HG03064 (cell line): ENCODE data around the gene FLNA.

Experiments
- ATAC-seq: cut with Tn5 transposase; IDR thresholded peaks from one replicate; pipeline ENCODE4 v1.9.1; 2021; ENCODE audit warnings: low read depth; ENCODE audit not compliant: unreplicated experiment

Gene FLNA

DNA sequence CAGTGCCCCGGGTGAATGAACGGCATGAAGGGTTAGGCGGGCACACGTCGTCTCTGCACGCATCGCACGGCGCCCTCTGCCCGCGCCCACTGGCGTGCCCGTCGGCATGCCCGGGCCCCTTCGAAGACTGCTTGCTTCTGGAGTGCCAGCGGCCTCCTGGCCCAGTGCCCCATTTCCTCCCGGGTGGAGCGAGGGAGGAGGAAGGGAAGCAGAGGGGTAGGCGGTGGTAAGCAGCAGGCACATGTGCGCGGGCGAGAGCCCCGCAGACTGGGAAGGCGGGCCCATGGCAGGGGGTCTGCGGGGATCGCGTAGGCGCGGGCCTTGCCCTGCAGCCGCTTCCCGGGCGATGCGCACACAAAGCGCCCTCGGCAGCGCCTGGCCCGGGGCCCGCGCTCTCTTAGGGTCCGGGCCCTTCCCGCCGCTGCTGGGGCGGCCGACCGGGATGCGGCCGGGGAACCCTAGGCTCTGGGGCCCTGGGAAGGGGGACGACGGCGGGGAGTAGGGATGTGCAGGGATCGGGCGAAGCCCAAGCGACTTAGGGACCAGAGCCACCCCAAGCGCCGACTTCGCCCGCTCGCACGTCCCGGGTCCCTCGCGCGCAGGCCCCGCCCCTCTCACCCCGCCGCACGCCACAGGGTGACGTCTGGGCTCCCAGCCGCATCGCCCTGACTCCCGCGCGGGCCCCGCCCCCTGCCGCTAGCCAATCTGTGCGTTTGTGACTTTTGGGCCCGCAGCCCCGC is 3.8 kb upstream of the FLNA start:
- ATAC-seq: no peak

DNA sequence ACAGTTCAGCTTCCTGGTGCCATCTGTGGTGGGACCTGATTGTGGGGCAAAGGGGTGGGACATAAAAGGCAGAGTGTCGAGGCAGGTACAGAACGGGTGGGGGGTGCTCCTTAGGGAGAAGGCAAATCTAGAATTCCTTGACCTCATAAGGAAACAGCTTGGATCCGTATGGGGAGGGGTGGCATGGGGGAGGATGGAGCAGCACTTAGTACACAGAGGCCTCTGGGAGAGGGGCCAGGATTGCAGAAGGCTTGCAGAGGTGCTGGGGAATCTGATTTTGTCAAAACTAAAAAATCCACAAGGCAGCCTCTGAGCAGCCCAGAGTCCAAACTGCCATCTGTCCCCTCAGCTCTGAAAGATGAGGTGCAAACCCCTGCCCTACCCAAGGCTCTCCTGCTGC is 2.3 kb upstream of the FLNA start:
- ATAC-seq: no peak

DNA sequence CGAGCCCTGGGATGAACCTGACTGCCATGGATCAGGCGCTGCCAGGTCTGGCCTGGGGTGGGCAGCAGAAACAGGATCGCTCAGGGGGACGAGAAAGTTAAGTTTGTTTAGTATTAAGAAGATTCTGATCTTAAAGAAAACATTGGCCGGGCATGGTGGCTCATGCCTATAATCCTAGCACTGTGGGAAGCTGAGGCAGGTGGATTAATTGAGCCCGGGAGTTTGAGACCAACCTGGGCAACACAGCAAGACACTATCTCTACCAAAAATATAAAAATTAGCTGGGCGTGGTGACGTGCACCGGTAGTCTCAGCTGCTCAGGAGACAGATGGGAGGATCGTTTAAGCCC is 696 bp upstream of the FLNA start:
- no peak for ATAC-seq

DNA sequence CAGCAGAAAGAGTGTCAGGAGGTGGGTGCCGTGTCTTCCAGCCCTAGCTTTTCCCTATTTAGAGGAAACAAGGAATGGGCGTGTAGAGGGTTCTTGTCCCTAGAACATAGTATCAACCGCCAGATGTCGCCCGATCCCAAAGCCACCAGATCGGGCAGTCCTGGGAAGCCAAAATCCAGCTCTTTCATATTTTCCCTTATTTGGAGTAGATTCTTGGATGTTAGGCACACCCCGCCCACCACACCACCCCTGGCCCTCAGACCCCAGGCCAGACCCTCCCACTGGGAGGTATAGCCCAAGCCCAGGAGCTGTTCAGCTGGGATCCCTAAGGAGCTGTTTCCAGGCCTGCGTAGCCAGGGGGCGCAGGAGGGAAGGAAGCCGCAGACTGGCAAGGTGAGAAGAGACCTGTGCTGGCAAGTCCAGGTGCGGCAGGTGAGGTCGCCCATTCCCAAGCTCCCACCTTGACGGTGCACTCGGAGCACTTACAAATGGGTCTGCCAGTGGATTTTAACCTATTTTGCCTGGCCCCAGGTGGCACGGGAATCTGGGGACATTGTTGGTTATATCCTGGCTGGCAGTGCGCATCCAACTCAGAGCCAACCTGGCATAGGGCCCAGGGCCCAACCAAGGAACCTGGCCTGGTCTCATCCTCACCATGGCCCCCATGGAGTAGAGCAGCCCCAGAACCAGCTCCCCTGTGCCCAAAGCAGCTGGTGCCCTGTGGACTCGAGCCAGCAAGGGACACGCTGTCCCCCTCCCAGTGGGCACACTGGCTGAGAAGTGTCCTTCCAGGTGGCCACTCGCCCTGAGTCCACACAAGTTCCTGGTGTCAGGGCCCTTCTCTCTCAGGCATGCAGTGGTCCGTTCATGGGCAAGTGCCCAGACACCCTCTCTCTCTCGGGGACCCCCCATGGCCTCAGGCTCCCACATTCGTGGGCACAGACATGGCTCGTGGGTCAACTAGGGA is 811 bp downstream of the FLNA start:
- no peak for ATAC-seq

DNA sequence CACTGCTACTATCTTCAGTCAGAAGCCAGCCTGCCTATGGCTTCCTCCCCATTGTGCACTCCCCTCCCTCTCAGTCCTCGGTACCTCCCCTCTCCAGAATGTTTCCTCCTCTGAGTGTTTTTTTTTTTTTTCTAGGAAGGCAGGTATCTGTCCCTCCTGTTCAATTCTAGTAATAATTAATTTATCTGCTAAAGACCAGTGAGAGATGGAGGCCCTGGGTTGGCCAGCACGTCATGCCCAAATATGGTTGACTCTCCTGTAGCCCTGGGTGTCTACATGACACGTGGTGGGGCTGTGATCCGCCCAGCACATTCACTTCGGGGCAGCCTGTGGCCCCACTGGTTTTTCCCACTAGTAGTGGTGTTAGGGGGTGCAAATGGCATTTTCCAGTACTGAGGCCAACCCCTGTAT is 1.8 kb downstream of the FLNA start:
- no peak for ATAC-seq

DNA sequence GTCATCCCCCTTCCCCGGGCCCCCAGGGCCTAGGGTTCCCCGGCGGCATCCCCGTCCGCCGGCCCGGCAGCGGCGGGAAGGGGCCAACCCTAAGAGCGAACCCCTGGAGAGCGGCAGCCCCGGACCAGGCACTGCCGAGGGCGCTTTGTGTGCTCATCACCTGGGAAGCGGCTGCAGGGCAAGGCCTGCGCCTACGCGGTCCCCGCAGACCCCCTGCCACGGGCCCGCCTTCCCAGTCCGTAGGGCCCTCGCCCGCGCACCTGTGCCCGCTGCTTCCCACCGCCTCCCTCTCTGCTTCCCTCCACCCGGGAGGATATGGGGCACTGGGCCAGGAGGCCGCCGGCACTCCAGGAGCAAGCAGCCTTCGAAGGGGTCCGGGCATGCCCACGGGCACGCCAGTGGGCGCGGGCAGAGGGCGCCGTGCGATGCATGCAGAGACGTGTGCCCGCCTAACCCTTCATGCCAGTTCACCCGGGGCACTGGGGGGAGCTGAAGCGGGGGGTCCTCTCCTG is 2.6 kb downstream of the FLNA start:
- ATAC-seq: peak; percentile 3

DNA sequence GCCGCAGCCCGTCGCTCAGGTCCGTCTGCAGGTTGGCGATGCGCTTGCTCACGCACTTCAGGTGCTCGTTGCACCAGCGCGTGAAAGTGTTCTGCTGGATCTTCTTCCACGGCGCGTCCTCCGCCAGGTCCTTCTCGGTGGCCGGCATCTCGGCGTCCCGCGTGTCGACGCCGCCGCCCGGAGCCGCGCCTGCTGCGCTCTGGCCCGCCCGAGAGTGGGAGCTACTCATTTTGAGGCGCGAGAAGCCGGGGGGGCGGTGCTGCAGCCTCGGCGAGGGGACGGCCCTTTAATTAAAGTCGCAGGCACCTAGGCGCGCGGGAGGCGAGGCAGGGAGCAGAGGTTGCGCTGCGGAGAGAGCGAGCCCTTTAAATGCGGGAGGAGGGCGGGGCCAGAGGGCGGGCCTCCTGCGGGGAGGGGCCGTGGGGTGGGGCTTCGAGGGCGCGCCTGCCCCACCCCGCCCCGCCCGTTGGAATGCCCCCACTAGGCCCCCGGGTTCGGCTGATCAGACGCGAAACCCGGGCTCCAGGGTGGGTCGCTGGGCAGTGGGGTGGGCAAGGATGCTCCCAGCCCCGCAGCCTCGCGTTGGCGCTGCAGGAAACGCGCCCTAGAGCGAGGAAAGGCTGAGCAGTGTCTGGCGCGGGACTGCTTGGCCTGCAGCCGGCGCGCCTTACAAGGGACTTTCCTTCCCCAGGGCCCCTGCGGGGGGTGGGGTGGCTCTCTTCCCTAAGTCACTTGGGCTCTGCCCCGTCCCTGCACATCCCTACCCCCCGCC is 3.2 kb downstream of the FLNA start:
- peak; percentile 56 for ATAC-seq

DNA sequence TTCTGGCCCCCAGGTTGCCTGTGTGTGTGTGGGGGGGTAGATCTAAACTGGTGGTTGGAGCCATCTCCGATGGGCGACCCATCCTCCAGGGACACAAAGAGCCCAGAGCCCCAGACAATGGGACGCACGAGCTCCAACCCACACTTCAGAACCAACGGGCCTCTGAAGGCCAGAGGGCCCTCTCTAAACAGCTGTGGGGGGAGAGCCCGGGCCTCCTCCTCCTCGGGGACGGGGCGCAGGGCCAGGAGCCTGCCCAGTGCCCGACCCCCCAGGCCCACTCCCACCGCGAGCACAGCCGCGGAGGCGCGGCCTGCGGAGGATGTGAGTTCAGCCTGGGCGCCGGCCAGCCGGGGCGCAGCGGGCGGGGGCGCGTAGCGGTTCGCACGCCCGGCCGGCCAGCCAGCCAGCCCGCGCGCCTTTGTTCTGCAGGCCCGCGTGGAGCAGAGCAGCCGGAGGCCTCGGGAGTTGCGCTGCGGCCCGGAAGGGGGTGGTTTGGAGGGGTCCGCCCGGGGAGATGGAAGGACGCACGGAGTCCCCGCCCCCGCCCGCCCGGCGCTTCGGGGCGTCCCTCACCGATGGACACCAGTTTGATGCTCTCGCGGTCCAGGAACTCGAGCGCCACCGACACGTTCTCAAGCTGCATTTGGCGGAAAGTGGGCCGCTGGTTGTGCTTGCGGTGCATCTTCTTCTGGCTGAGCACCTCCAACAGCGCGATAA is 4.0 kb downstream of the FLNA start:
- ATAC-seq: no peak

DNA sequence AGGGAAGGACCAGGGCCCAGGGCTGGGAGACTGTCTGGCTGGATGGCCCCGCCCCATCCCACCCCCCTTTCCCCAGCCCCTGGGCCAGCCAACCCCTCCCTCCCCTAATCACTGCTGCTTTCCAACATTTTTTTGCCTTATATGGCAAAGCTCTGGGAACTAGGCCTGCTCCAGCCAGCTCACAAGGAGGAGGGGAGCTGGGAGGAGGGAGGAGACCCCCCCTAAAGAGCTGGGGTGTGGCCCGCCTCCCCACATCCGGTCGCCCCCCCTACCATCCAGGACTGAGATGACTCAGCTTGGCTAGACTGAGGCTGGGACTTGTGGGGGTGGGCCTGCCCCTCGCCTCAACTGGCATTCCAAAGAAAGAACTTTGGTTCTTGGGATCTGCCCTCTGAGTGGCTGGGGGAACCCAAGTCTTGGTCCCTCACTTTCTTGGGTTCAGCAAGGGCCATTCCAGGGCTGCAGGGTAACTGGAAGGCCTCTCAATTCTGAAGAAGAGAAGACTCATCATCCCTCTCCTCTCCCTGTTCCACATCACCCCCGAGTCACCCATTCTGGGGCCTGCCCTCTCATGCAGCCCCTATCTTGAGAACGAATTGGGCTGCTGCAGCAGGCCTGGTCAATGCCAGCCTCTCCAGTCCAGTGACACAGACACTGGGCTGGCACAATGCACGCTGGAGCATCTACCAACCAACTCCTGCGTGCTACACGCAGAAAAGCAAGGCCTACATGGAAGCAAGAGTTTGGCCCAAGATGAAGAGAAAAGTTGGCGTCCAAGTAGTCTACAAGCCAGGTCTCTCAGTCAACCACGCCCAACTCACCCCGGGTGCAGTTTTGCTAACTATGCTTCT is 4.8 kb downstream of the FLNA start:
- no peak for ATAC-seq

DNA sequence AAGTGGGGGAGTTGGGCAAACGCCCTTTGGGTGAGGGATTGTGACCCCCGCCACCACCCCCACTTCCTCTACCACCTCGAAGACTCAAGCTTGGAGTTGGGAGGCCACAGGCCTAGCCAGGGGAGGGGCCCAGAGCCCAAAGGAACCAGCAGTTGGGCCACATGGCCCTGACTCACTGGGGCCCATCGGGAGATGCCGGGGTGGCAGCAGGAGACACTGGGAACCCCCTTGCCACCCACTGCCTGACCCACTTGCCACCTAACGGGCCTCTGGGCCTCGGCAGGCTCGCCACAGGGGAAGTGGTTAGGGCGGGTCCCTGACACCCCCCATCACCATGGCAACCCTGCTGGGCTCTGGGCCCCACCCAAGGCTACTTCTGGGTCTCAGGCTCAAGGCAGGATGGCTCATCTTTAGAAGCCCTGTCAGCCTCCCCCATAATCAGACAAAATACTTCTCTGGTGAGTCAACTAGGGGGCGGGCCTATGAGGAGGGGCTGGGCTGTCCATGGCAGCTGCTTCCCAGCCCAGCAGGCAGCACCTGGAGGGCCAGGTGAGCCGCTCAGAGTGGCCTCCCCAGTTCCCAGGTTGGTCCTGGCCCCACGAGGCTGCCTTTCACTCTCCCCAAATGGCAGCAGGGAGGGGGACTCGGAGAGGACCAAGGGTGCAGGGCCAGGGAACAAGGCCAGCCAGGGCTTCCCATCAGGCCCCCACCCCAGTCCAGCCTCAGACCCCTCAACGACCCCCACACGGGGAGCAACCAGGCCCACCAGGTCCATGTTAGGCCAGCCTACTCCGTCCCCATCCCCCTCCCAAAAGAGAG is 5.6 kb downstream of the FLNA start:
- no peak for ATAC-seq

DNA sequence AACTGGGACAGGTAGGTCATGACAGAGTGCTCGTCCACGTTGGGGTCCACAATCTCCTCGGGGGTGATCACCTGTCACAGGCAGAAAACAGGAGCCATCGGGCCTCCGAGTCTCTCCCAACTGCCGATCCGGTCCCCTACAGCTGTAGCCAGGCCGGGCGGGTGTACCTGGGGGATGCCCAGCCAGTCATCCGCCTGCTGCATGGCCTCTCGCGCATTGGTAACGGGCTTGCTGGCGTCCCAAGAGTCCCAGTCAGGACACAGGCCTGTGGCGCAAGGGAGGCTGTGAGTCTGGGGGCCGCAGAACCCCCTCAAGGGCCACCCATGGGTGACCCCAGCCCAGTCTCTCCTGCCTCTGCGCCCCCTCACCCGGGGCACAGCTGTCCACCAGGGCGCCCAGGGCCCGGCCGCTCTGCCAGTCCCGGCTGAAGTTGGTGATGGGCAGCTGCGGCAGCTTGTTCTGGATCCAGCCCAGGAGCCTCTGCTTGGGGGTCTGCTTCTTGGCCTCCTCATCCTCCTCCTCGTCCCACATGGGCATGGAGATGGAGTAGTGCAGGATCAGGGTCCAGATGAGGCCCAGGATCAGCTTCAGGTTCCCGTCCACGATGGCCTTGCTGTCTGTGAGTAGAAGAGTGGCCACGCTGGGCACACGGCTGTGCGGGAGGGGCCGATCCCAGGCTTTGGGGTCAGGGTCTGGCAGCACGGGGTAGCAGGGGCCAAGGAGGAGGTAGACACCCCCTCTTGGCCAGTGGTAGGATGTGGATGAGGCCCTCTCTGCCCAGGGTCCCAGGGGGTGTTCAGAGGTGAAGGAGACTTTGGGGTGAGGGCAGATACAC is 6.7 kb downstream of the FLNA start:
- ATAC-seq: no peak

DNA sequence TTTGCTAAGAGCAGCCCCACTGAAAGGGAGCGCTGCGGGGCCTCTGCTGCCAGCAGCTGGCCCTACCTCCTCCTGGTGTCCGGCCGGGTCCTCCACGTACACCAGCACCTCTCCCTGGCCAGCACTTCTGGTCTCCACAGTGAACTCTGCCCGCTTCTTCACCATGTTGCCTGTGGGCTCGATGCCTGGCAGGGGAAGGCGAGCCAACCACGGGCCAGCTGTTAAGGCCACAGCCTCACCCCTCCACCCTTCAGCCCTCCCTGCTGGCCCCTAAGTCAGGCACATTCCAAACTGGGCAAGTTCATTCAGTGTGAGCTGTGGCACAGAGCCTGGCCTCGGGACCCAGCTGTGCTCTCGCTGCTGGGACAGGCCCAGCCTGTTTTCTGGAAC is 7.8 kb downstream of the FLNA start:
- ATAC-seq: no peak

DNA sequence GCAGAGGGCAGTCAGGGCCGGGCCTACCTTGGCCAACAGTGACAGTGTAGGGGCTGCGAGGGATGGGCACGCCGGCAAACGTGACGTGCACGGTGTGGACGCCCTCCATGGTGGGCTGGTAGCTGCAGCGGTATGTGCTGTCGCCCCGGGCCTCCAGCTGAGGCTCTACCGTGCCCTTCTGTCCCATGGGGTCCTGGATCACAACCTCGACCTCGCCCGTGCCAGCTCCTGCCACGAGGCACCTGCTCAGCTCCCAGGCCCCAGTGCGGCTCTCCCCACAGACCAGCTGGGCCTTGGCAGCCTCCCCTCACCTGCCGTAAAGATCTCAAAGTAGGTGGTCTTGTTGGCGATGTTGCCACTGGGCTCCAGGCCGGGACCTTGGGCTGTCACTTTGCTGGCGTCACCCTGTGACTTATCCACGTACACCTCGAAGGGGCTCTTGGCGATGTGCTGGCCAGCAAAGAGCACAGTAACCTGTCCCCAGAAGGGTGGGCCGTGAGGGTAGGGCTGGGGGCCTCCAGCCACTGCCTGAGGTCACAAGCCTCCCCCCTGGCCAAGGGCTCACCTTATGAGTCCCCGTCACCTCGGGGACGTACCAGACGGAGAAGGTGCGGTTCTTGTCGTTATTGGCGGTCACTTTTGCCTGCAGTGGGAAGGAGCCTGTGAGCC is 8.3 kb downstream of the FLNA start:
- no peak for ATAC-seq

DNA sequence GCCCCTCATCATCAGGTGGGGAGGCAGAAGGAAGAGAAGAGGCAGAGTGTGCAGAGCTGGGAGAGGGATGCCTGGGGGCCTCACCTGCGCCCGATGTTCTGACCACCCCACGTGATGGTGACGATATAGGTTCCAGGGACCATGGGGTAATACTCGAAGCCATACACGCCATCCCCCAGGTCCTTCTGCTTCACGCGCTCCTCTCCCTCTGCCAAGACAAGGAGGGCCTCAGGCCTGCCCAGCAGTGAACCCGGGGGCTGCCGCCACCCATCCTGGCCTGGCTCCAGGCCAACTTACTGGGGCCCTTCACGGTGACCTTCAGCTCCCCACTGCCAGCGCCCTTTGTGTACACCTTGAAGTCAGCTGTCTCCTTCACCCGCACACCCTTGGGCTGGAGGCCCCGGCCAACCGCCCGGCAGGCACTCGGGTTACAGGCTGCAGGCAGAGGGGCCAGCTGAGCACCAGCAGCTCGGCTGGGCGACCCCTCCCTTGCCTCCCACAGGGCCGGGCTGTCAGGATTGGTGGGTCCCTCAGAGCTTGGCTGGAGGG is 9.3 kb downstream of the FLNA start:
- ATAC-seq: no peak

DNA sequence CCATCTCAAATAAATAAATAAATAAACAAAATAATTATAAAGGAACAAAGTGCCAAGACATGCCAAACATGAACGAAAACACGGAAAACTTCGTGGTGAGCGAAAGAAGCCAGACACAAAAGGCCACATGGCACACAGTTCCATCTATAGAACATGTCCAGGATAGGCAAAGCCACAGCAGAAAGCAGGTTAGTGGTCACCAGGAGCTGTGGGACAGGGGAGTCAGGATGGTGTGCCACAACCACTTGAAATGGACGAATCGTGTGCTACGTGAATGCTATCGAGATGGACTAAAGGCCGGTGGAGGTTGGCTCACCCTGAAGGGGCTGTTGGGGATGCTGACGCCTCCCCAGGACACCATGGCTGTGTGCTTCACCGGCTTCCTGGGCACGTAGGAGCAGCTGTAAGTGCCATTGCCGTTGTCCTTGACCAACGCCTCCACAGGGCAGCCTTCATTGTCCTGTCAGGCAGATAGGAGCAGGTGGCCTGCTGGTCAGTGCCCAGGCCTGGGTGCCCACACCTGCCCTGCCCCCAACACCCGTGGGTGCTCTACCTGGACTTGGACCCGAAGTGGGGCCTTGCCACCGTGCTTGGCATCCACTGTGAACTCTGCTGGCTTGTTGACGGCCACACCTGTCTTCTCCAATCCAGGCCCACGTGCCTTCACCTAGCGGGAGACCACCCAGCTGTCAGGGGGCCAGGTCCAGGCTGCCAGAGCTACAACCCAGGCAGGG is 10.6 kb downstream of the FLNA start:
- ATAC-seq: no peak

DNA sequence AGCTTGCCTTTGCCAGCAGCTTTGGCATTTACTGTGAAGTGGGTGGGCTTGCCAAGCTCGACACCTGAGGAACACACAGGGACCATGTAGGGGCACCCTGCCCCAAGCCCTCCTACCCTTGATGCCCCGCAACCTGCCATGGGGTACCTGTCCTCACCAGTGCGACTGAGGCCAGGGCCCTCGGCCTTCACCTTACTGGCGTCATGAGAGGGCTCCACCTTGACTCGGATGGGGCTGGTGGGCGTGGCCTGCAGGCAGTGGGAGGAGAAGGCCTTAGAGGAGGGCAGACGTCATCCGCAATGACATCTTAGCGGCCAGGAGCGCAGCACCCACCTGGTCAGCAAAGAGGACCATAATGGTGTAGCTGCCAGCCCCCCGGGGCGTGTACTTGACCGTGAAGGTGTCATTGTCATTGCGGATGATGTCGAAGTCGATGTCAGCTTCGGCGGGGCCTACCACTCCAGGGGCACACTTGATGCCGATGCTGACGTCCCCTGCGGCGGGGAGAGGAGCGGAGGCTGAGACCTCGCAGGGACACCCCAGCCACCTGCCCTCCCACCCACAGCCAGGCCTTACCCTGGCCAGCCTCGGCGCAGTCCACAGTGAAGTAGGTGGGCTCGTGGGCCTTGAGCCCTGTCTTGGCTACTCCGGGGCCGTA is 12.2 kb downstream of the FLNA start:
- no peak for ATAC-seq
